ENCODE results near the gene DIP2B. TPM values are rescaled to one million over a fixed set of nuclear protein-coding genes. Genes with fewer than 3 reads are reported as not detected.

Gene DIP2B
- total RNA-seq, 1 experiment from 2014 or later = 3.4 TPM

DNA sequence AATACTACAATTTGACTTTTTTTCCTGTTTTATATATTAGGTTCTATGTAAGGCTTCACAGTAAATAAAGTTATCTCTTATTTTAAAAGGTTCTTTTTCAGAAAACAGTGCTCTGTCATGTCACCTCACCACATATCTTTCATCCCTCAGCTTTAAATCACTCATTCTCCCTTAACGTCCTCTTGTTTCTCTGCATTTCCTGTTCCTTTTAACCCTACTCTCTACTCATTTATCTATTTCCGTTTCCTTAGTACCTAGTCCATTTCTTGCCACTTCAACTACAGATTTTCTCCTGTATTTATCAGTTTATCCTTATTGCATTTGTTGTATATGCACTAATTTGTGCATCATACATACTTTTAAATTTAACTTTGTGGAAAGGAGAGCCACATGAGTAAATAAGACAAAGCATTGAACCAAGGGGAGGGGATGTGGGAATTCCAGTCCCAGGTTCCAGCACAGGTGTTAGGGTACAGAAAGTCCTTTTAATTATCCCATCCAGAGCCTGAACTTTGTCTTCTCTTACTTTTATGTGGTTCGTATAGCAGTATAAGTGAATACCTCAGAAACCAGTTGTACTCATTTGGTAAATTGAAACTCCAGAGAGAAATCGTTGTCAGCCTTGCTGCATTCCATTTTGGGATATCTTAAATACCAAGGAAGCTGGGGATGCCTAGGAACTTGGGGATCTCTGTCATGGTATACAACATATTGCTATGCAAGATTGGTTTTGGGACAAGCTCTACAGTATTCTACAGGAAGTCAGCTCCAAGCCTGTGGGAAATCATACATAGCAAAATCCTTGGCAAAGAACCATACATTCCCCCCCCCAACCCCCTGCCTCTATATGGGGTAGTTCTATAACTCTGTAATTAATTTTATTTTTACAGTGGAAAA is 120.5 kb downstream of the DIP2B start:
- DNase-seq = no peak
- Histone ChIP-seq H3K9me3 (no peaks in the 10 kb centered on the region), H3K36me3 (peaks cover 4% of the 10 kb centered on the region; the same call in 1 of the 2 replicates), H3K27me3 (no peaks in the 10 kb centered on the region), H3K4me3 (no peak overlapping the region)

- no peak for DNase-seq
- no peaks in the 10 kb centered on the region for H3K9me3 ChIP-seq
- no peaks in the 10 kb centered on the region for H3K27me3 ChIP-seq
- H3K36me3 ChIP-seq = peaks cover 4% of the 10 kb centered on the region; the same call in 1 of the 2 replicates
- no peak overlapping the region for H3K4me3 ChIP-seq
Measured at GRCh38 chr12:50626026-50626425, 121.2 kb downstream of the DIP2B start.

GRCh38 chr12:50627491-50627890 is 122.7 kb downstream of the DIP2B start:
- Histone ChIP-seq H3K4me3 (no peak overlapping the region), H3K36me3 (peaks cover 4% of the 10 kb centered on the region; the same call in 1 of the 2 replicates), H3K9me3 (no peaks in the 10 kb centered on the region), H3K27me3 (no peaks in the 10 kb centered on the region)
- DNase-seq = no peak

DNA sequence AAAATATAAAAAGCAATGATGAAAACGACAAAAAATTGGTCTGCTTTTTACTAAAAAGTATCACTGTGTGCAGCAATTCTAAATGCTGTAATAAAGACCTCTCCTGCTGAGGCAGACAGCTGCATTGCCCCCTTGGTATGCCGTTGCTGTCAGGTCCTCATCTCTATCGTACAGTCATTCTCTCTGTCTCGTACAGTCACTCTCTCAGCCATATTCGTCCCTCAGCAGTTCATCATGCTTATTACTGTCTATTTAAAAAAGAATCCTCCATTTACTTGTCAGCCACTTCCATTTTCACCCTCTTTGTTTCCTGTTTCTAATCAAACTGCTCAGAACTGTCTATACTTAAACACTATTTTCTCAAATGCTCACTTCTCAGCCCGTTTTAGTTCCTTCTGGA is 123.6 kb downstream of the DIP2B start:
- no peaks in the 10 kb centered on the region for H3K27me3 ChIP-seq
- no peak for DNase-seq
- H3K9me3 ChIP-seq = no peaks in the 10 kb centered on the region
- H3K36me3 ChIP-seq = peaks cover 4% of the 10 kb centered on the region; the same call in 1 of the 2 replicates
- H3K4me3 ChIP-seq = no peak overlapping the region

DNA sequence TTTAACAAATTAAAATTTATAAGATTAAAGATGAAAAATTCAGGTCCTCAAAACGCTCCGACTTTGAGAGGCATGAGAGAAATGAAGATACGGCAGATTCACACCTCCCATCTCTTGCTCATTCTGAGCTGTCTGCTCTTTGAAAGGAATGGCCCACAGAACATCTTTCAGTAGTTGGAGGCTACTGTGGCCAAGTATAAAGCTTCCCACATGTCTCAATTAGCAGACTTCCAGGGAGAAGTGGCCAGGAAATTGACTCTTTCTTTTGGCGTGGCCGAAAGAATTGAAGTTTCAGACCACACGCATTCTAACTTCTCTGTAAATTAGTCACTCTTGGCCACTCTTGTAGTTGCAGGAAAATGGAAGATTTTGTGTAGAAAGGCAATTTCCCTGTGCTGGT is 129.2 kb downstream of the DIP2B start:
- H3K9me3 ChIP-seq = no peaks in the 10 kb centered on the region
- DNase-seq = peak; percentile 56
- no peaks in the 10 kb centered on the region for H3K36me3 ChIP-seq
- no peak overlapping the region for H3K4me3 ChIP-seq
- H3K27me3 ChIP-seq = no peaks in the 10 kb centered on the region

GRCh38 chr12:50634379-50634778 is 129.6 kb downstream of the DIP2B start:
- DNase-seq = no peak
- Histone ChIP-seq H3K27me3 (no peaks in the 10 kb centered on the region), H3K4me3 (no peak overlapping the region), H3K36me3 (no peaks in the 10 kb centered on the region), H3K9me3 (no peaks in the 10 kb centered on the region)

DNA sequence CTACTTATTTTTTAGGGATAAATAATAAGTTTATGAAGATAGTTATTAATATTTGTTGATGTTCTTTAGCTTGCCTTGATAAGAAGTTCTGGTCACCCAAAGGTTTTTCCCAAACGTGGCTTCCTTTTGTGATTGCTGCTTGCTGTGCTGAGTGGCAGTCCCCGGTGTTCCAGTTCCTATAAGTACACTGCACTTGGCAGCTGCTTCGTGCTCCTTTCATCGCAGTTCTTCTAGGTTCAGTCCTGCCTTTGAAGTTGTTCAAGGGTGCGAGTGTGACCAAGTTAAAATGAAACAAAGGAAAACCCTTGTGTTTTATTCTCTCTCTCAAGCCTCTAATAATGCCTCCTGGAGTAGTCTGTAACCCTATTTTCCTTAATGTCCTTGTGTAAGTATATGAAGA is 130.6 kb downstream of the DIP2B start:
- Histone ChIP-seq H3K9me3 (no peaks in the 10 kb centered on the region), H3K4me3 (no peak overlapping the region), H3K27me3 (no peaks in the 10 kb centered on the region), H3K36me3 (no peaks in the 10 kb centered on the region)
- no peak for DNase-seq

- no peak overlapping the region for H3K4me3 ChIP-seq
- no peaks in the 10 kb centered on the region for H3K9me3 ChIP-seq
- H3K27me3 ChIP-seq = no peaks in the 10 kb centered on the region
- no peaks in the 10 kb centered on the region for H3K36me3 ChIP-seq
- no peak for DNase-seq
Measured at GRCh38 chr12:50635857-50636256, 131.1 kb downstream of the DIP2B start.

DNA sequence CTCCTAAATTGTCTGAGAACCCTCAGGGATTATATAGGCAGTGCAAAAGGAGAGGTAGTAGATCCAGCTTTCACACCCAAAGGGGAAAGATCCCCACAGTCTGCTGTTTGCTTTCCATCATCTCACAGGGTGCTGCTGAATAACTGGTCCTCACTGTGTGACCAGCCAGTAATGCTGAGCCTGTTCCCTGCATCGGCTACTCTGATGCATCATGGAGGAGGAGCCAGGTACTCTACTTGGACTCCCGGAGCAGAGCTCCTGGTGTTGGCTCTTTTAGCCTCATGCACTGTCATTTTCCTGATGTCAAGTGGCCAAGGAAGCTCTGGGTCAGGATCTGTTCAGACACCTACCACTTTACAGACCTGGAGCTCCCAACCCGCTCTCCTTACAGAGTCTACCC is 131.7 kb downstream of the DIP2B start:
- DNase-seq = no peak
- Histone ChIP-seq H3K27me3 (no peaks in the 10 kb centered on the region), H3K4me3 (no peak overlapping the region), H3K36me3 (no peaks in the 10 kb centered on the region), H3K9me3 (no peaks in the 10 kb centered on the region)

- no peaks in the 10 kb centered on the region for H3K36me3 ChIP-seq
- no peaks in the 10 kb centered on the region for H3K27me3 ChIP-seq
- no peak for DNase-seq
- no peak overlapping the region for H3K4me3 ChIP-seq
- H3K9me3 ChIP-seq = no peaks in the 10 kb centered on the region
Measured at GRCh38 chr12:50637870-50638481, 133.2 kb downstream of the DIP2B start.

DNA sequence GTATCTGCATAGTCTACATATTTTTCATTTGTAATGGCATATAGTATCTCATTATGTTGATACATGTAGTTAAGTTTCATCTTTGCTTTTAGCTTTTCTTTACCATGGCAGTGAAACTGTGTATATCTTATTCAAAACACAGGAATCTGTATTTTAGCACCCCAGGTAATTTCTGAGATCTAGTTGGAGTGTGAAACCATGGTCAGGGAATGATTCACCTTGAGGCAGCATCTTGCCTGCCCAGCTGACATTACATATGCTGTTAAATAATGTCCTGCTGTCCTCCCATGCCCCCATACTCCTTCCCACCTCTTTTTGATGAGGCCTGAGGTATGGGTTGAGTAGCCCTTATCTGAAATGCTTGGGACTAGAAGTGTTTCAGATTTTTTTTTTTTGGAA is 133.7 kb downstream of the DIP2B start:
- no peak overlapping the region for H3K4me3 ChIP-seq
- no peaks in the 10 kb centered on the region for H3K27me3 ChIP-seq
- no peaks in the 10 kb centered on the region for H3K36me3 ChIP-seq
- DNase-seq = no peak
- H3K9me3 ChIP-seq = no peaks in the 10 kb centered on the region

DNA sequence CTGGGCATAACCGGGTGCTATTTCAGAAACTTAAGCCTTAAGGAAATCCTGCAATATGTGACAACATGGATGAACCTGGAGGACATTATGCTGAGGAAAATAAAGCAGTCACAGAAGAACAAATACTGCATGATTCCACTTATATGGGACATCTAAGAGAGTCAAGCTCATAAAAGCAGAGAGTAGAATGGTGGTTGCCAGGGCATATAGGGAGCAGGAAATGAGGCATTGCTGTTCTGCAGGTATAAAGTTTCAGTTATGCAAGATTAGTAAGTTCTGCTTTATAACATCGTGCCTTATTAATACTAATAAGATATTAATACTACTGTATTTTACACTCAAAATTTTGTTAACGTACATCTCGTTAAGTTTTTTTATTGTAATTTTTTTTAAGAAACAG is 134.9 kb downstream of the DIP2B start:
- H3K27me3 ChIP-seq = no peaks in the 10 kb centered on the region
- no peaks in the 10 kb centered on the region for H3K9me3 ChIP-seq
- DNase-seq = no peak
- H3K4me3 ChIP-seq = no peak overlapping the region
- no peaks in the 10 kb centered on the region; the same call in 1 of the 2 replicates for H3K36me3 ChIP-seq

DNA sequence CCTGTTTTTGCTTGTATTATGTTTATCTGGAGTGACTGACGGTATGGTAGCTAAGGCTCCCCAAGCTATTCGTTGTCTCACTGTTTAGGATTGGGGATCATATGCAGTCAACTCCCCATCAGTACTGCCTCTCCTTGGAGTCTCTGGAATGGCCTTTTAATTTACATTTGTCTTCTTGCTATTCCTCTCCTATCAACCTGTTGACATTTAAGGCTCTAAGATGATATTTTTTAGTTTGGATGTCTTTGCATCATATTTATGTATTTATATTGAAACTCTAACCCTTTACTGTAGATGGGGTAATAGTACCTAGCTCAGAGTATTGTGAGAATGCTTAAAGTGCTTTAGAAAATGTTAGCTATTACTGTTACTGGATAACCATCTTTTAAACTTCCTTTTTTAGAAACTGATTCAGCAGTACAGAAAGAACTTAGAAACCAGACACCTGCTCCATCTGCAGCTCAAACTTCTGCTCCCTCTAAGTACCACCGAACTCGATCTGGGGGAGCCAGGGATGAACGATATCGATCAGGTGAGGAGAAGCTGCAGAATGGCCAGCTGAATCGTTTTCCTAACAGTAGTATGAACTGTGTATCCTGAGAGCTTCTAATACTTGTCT is 135.6 kb downstream of the DIP2B start:
- Histone ChIP-seq H3K9me3 (no peaks in the 10 kb centered on the region), H3K27me3 (no peaks in the 10 kb centered on the region), H3K4me3 (no peak overlapping the region), H3K36me3 (no peaks in the 10 kb centered on the region; the same call in 1 of the 2 replicates)
- DNase-seq = no peak

GRCh38 chr12:50641566-50641965 is 136.8 kb downstream of the DIP2B start:
- Histone ChIP-seq H3K4me3 (no peak overlapping the region), H3K27me3 (no peaks in the 10 kb centered on the region)
- no peak for DNase-seq

DNA sequence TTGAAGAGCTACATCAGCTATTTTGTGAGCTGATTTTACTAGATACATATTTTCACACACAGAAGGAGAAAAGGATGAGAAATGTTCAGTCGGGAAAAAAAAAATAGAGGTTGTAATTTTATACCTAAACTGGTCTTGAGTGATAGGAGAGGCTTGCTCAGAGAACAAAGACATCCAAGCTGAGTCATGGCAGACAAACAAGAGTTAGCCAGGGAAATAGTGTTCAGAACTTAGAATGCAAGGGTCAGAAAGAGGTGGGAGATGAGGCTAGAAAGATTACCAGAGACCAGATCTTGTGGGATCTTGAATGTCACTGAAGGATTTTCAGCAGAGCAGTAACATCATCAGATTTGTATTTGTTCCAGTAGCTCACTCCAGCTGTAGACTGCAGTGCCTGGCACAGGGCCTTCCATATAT is 137.3 kb downstream of the DIP2B start:
- no peak overlapping the region for H3K4me3 ChIP-seq
- no peaks in the 10 kb centered on the region for H3K27me3 ChIP-seq
- DNase-seq = no peak
- no peaks in the 10 kb centered on the region for H3K9me3 ChIP-seq
- H3K36me3 ChIP-seq = no peaks in the 10 kb centered on the region; the same call in 1 of the 2 replicates

More at GRCh38 chr12:50641566-50641965, 136.8 kb downstream of the DIP2B start:
- no peaks in the 10 kb centered on the region; the same call in 1 of the 2 replicates for H3K36me3 ChIP-seq
- no peaks in the 10 kb centered on the region for H3K9me3 ChIP-seq

DNA sequence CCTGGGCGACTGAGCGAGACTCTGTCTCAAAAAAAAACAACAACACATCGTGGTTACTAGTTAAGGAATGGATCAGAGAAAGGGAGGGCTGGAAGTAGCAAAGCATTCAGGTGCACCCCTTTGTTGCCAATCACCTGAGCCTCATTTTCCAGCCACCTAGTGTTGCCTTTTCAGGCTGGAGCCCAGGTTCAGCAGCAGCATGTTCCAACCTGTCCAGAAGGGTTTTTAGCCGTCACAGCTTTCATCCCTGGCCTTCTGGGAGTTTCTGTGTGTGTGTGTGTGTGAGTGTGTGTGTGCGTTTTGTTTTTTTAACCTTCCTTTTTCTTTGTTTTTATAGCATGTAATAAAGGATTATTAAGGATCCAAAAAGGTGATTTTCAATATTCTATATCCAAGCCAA is 138.0 kb downstream of the DIP2B start:
- H3K36me3 ChIP-seq = no peaks in the 10 kb centered on the region; the same call in 1 of the 2 replicates
- H3K9me3 ChIP-seq = no peaks in the 10 kb centered on the region
- H3K4me3 ChIP-seq = no peak overlapping the region
- H3K27me3 ChIP-seq = no peaks in the 10 kb centered on the region
- DNase-seq = no peak

- Histone ChIP-seq H3K9me3 (no peaks in the 10 kb centered on the region), H3K27me3 (no peaks in the 10 kb centered on the region), H3K4me3 (no peak overlapping the region), H3K36me3 (no peaks in the 10 kb centered on the region; the same call in 1 of the 2 replicates)
- DNase-seq = no peak
Measured at GRCh38 chr12:50647031-50647430, 142.2 kb downstream of the DIP2B start.

Data from MG63 (cell line).